SU-DHL-6 (cell line): ENCODE measurements around the gene VEGFB.

Source experiments
- H2AFZ ChIP-seq: fragments of 200-600 bp; sonication (generic); 2 replicates; pipeline ENCODE4 v1.6.1; 2014; ENCODE audit warnings: low read depth, mild to moderate bottlenecking, moderate library complexity, mixed read lengths, antibody characterized with exemption, low read length; ENCODE audit not compliant: severe bottlenecking
- H3F3A ChIP-seq: fragments of 200-600 bp; shearing (Covaris generic); 2 replicates; pipeline ENCODE4 v1.6.0; 2016; ENCODE audit warnings: antibody characterized with exemption, mild to moderate bottlenecking; ENCODE audit not compliant: insufficient read depth
- H3K27ac ChIP-seq: fragments of 200-600 bp; sonication (generic); 2 replicates; pipeline ENCODE4 v1.5.1; 2016; ENCODE audit warnings: low read depth, mild to moderate bottlenecking, low read length, moderate library complexity, mixed read lengths
- H3K27me3 ChIP-seq: fragments of 200-600 bp; sonication (generic), shearing (Covaris generic); 2 replicates; pipeline ENCODE4 v1.6.0; 2014; ENCODE audit warnings: mild to moderate bottlenecking, low read length
- H3K36me3 ChIP-seq: fragments of 200-600 bp; sonication (generic); 2 replicates; pipeline ENCODE4 v1.6.1; 2014; ENCODE audit warnings: mild to moderate bottlenecking, low read length, mixed read lengths
- H3K4me2 ChIP-seq: fragments of 300-600, 200-600 bp; shearing (Covaris generic), sonication (generic); 2 replicates; pipeline ENCODE4 v1.6.0; 2014; ENCODE audit warnings: low read length, low read depth, mild to moderate bottlenecking; ENCODE audit not compliant: poor library complexity, severe bottlenecking
- H3K4me3 ChIP-seq: fragments of 200-600 bp; sonication (generic); 2 replicates; pipeline ENCODE4 v1.5.1; 2014; ENCODE audit warnings: antibody characterized with exemption, low read length, mild to moderate bottlenecking, mixed read lengths; ENCODE audit not compliant: insufficient read depth, poor library complexity, severe bottlenecking
- H3K79me2 ChIP-seq: fragments of 200-600 bp; sonication (generic); 2 replicates; pipeline ENCODE4 v1.6.1; 2014; ENCODE audit warnings: mild to moderate bottlenecking, low read length, moderate library complexity; ENCODE audit not compliant: insufficient read depth
- H3K9ac ChIP-seq: fragments of 200-600 bp; sonication (generic); 2 replicates; pipeline ENCODE4 v1.7.0; 2014; ENCODE audit warnings: mild to moderate bottlenecking, low read length
- H3K9me2 ChIP-seq: fragments of 200-600 bp; sonication (generic); replicated peaks from 2 replicates; pipeline ENCODE4 v1.6.1; 2014; ENCODE audit warnings: low read length; ENCODE audit not compliant: insufficient read depth
- H3K9me3 ChIP-seq: fragments of 200-600 bp; sonication (generic); 2 replicates; pipeline ENCODE4 v1.6.1; 2014; ENCODE audit warnings: low read length, mixed read lengths; ENCODE audit not compliant: insufficient read depth
- H4K20me1 ChIP-seq: fragments of 200-600 bp; sonication (generic); 2 replicates; pipeline ENCODE4 v1.6.1; 2014; ENCODE audit warnings: low read depth, mild to moderate bottlenecking, antibody characterized with exemption, low read length, moderate library complexity, mixed read lengths
- CTCF ChIP-seq: fragments of 200-600 bp; sonication (generic); IDR thresholded peaks from one replicate; pipeline ENCODE4 v1.5.1; 2017; ENCODE audit warnings: antibody characterized with exemption, mild to moderate bottlenecking, low read length, moderate library complexity; ENCODE audit not compliant: insufficient read depth, poor library complexity, severe bottlenecking
- EZH2phosphoT487 ChIP-seq: fragments of 200-600 bp; sonication (generic), shearing (Covaris generic); conservative IDR thresholded peaks from 2 replicates; pipeline ENCODE4 v1.6.1; 2018; ENCODE audit warnings: mild to moderate bottlenecking, antibody characterized with exemption, low read length, moderate library complexity, mixed read lengths

The VEGFB gene

GRCh38 chr11:64261556-64262080 is 27.2 kb downstream of the VEGFB start:
- no peaks in the 10 kb centered on the region for H3F3A ChIP-seq
- no peak overlapping the region for H3K27ac ChIP-seq
- TF ChIP-seq EZH2phosphoT487: no peak
- no peak for TF ChIP-seq CTCF
- no peaks in the 10 kb centered on the region for H3K9me3 ChIP-seq
- H4K20me1 ChIP-seq: no peaks in the 10 kb centered on the region
- no peak overlapping the region for H3K4me3 ChIP-seq
- H3K9ac ChIP-seq: no peak overlapping the region
- no peaks in the 10 kb centered on the region for H3K36me3 ChIP-seq
- no peaks in the 10 kb centered on the region for H3K9me2 ChIP-seq
- no peak overlapping the region for H3K4me2 ChIP-seq
- H3K79me2 ChIP-seq: no peaks in the 10 kb centered on the region
- H2AFZ ChIP-seq: no peak overlapping the region
- no peaks in the 10 kb centered on the region for H3K27me3 ChIP-seq

GRCh38 chr11:64262271-64263002 is 28.1 kb downstream of the VEGFB start:
- TF ChIP-seq EZH2phosphoT487: no peak
- TF ChIP-seq CTCF: no peak
- no peaks in the 10 kb centered on the region for H3K27me3 ChIP-seq
- no peaks in the 10 kb centered on the region for H3K79me2 ChIP-seq
- H3K9me2 ChIP-seq: no peaks in the 10 kb centered on the region
- no peak overlapping the region for H3K27ac ChIP-seq
- no peak overlapping the region for H2AFZ ChIP-seq
- no peak overlapping the region for H3K9ac ChIP-seq
- H4K20me1 ChIP-seq: no peaks in the 10 kb centered on the region
- H3K9me3 ChIP-seq: no peaks in the 10 kb centered on the region
- H3K4me2 ChIP-seq: no peak overlapping the region
- no peak overlapping the region for H3K4me3 ChIP-seq
- H3K36me3 ChIP-seq: no peaks in the 10 kb centered on the region
- no peaks in the 10 kb centered on the region for H3F3A ChIP-seq

- H3K4me3 ChIP-seq: no peak overlapping the region
- no peak overlapping the region for H3K4me2 ChIP-seq
- no peaks in the 10 kb centered on the region for H3K36me3 ChIP-seq
- H4K20me1 ChIP-seq: no peaks in the 10 kb centered on the region
- no peak overlapping the region for H2AFZ ChIP-seq
- no peaks in the 10 kb centered on the region for H3K9me2 ChIP-seq
- H3K79me2 ChIP-seq: no peaks in the 10 kb centered on the region
- TF ChIP-seq EZH2phosphoT487 (no peak), CTCF (no peak)
- no peaks in the 10 kb centered on the region for H3F3A ChIP-seq
- no peaks in the 10 kb centered on the region for H3K9me3 ChIP-seq
- no peak overlapping the region for H3K27ac ChIP-seq
- H3K27me3 ChIP-seq: no peaks in the 10 kb centered on the region
- H3K9ac ChIP-seq: no peak overlapping the region
Observed at GRCh38 chr11:64263021-64263946, 28.9 kb downstream of the VEGFB start.
